OCI-LY7 (cell line): ENCODE data around the gene TNS2. TPM values are rescaled to one million over a fixed set of nuclear protein-coding genes. Genes with fewer than 3 reads are reported as not detected.

Experiments
- BruUV-seq: library from RNA; stranded (reverse); fragments of 400-500 nt; replicated peaks from 2 replicates; lab custom pipeline; 2021; lab: Mats Ljungman, UMichigan
- CTCF ChIA-PET: fragments of 300-600 bp; sonication (Branson Sonifier 250); formaldehyde crosslinking; loops from one replicate; lab custom pipeline; 2022; ENCODE audit warnings: antibody characterized with exemption; ENCODE audit not compliant: unreplicated experiment; lab: Charles Lee
- POLR2A ChIA-PET: fragments of 300-600 bp; sonication (Branson Sonifier 250); formaldehyde crosslinking; loops from one replicate; lab custom pipeline; 2022; ENCODE audit warnings: antibody characterized with exemption; lab: Charles Lee
- DNase-seq: peaks from one replicate; pipeline ENCODE4 v3.0.0-alpha.2; 2015; ENCODE audit warnings: low spot score
- H2AFZ ChIP-seq: fragments of 200-600 bp; sonication (generic), shearing (Covaris generic); 2 replicates; pipeline ENCODE4 v1.6.1; 2014; ENCODE audit warnings: mild to moderate bottlenecking, antibody characterized with exemption, low read length, moderate library complexity
- H3K27ac ChIP-seq: fragments of 200-600 bp; sonication (generic); 2 replicates; pipeline ENCODE4 v1.5.1; 2014; ENCODE audit warnings: mixed run types, low read depth, mild to moderate bottlenecking, moderate library complexity, low read length, inconsistent platforms; ENCODE audit not compliant: poor library complexity, severe bottlenecking
- H3K36me3 ChIP-seq: fragments of 200-600 bp; sonication (generic); 2 replicates; pipeline ENCODE4 v1.6.1; 2014; ENCODE audit warnings: mild to moderate bottlenecking, antibody characterized with exemption, low read length, moderate library complexity, mixed read lengths; ENCODE audit not compliant: insufficient read depth
- H3K4me1 ChIP-seq: fragments of 200-600 bp; sonication (generic); 2 replicates; pipeline ENCODE4 v1.5.1; 2014; ENCODE audit warnings: mild to moderate bottlenecking, low read length; ENCODE audit not compliant: insufficient read depth, poor library complexity, severe bottlenecking
- H3K4me2 ChIP-seq: fragments of 200-600 bp; sonication (generic); 2 replicates; pipeline ENCODE4 v1.6.1; 2014; ENCODE audit warnings: mild to moderate bottlenecking, low read length
- H3K4me3 ChIP-seq: fragments of 200-600 bp; sonication (generic); 2 replicates; pipeline ENCODE4 v1.5.1; 2014; ENCODE audit warnings: mild to moderate bottlenecking, low read depth, low read length; ENCODE audit not compliant: poor library complexity, severe bottlenecking
- H3K79me2 ChIP-seq: fragments of 200-600 bp; sonication (generic); 2 replicates; pipeline ENCODE4 v1.6.1; 2016; ENCODE audit warnings: low read depth, mild to moderate bottlenecking, low read length, moderate library complexity, mixed read lengths; ENCODE audit not compliant: insufficient read depth
- H3K9me2 ChIP-seq: fragments of 200-600 bp; sonication (generic); 2 replicates; pipeline ENCODE4 v1.6.1; 2016; ENCODE audit warnings: mild to moderate bottlenecking, low read length, mixed read lengths; ENCODE audit not compliant: insufficient read depth
- H3K9me3 ChIP-seq: fragments of 200-600 bp; sonication (generic); 2 replicates; pipeline ENCODE4 v1.6.1; 2014; ENCODE audit warnings: mild to moderate bottlenecking, mixed run types, low read length, mixed read lengths
- H4K20me1 ChIP-seq: fragments of 200-600 bp; sonication (generic); 2 replicates; pipeline ENCODE4 v1.6.1; 2014; ENCODE audit warnings: mild to moderate bottlenecking, antibody characterized with exemption, low read length, moderate library complexity, mixed read lengths; ENCODE audit not compliant: insufficient read depth
- CTCF ChIP-seq: fragments of 200-600 bp; sonication (generic); conservative IDR thresholded peaks from 2 replicates; pipeline ENCODE4 v1.5.1; 2014; ENCODE audit warnings: mild to moderate bottlenecking, antibody characterized with exemption, low read length, moderate library complexity, mixed read lengths
- EZH2phosphoT487 ChIP-seq: fragments of 200-600 bp; sonication (generic); IDR thresholded peaks from 2 replicates; pipeline ENCODE4 v1.6.1; 2018; ENCODE audit warnings: low read depth, borderline replicate concordance, mild to moderate bottlenecking, mixed run types, antibody characterized with exemption, low read length, moderate library complexity, mixed read lengths
- intact Hi-C: fragments of 100-400 bp; cut with micrococcal nuclease; formaldehyde crosslinking; loops from one replicate; pipeline ENCODE4 v1.10.0; 2022; ENCODE audit not compliant: unreplicated experiment
- total RNA-seq, 2 experiments: library from RNA; depleted of rRNA in 1 of 2; stranded (reverse); fragments of >200 nt in 1 of 2; shearing (Covaris generic) in 1 of 2; gene quantifications; 2 replicates each; pipeline ENCODE4 v1.2.3, GENCODE V29; 2014 to 2022

The TNS2 gene
- total RNA-seq, 2 experiments from 2014 or later, result 0.25 to 1.6 TPM

DNA sequence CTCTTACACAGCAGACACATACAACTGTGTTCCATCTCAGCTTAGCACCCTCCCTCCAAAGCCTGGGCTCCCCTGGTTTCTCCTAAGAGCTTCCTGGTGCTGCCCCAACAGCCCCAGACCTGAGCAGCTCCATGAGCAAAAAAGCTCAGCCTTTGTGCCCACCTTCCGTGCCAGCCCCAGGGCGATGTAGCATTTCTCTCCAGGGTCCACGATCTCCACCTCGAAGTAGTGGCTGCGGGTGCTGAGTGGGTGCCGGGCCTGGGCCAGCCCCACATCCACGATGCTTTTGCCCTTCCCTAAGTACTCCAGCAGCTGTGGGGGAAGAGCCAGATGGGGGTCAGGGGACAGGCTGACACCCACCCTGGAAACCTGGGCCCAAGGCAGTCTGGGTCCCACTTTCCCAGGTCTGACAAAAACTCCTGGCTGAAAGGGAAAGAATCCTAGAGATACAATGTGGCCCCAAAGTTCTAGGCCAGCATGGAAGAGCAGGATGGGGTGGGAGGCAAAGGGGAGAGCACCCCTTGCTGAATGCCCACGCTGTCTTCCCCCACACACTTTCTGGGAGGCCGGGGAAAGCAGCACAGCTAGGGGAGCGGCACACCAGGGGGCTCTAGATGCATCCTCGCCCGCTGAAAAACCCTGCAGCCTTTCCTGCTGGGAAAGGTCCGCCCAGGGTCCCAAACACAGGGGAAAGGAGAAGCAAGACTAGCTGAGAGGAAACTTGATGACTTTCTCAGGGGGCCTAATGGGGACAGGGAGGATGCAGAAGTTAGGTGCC, 18.3 kb downstream of the TNS2 start:
- Histone ChIP-seq H3K36me3 (peaks cover 24% of the 10 kb centered on the region; the same call in 1 of the 2 replicates), H3K9me2 (no peaks in the 10 kb centered on the region), H3K79me2 (no peaks in the 10 kb centered on the region), H4K20me1 (no peaks in the 10 kb centered on the region), H3K9me3 (no peaks in the 10 kb centered on the region), H3K4me3 (no peak overlapping the region), H3K4me2 (no peak overlapping the region), H3K4me1 (no peaks in the 10 kb centered on the region), H2AFZ (no peak overlapping the region), H3K27ac (no peak overlapping the region)
- DNase-seq, result no peak
- no peak for TF ChIP-seq EZH2phosphoT487
- intact Hi-C loops, result no loop called here
- POLR2A ChIA-PET, result interaction anchor here (0.5 to 1.0 kb wide), 2 partner anchors 34 to 200 kb away, joined by 3 read pairs; partner anchors contain the start of gene ESPL1
- no TSS peak for BruUV-seq
- CTCF ChIA-PET, result interaction anchor here (0.7 kb wide), 1 partner anchor 192 kb away, joined by 3 read pairs; no protein-coding TSS in a partner anchor

GRCh38 chr12:53068811-53069585, 19.1 kb downstream of the TNS2 start:
- no peaks in the 10 kb centered on the region for H3K9me2 ChIP-seq
- POLR2A ChIA-PET, result interaction anchor here (0.5 kb wide), 1 partner anchor 15 kb away, joined by 3 read pairs; no protein-coding TSS in a partner anchor
- H3K36me3 ChIP-seq, result peaks cover 27% of the 10 kb centered on the region
- BruUV-seq, result no TSS peak
- TF ChIP-seq EZH2phosphoT487 (no peak), CTCF (no peak)
- DNase-seq, result no peak
- H3K27ac ChIP-seq, result no peak overlapping the region
- H2AFZ ChIP-seq, result no peak overlapping the region
- H3K4me2 ChIP-seq, result no peak overlapping the region
- no peaks in the 10 kb centered on the region for H3K9me3 ChIP-seq
- H4K20me1 ChIP-seq, result no peaks in the 10 kb centered on the region
- CTCF ChIA-PET, result no interaction called here
- H3K79me2 ChIP-seq, result no peaks in the 10 kb centered on the region
- H3K4me1 ChIP-seq, result no peaks in the 10 kb centered on the region
- H3K4me3 ChIP-seq, result no peak overlapping the region
- intact Hi-C loops, result no loop called here

GRCh38 chr12:53069621-53070410, 20.0 kb downstream of the TNS2 start:
- Histone ChIP-seq H3K27ac (no peak overlapping the region), H2AFZ (no peak overlapping the region), H3K9me2 (no peaks in the 10 kb centered on the region), H3K9me3 (no peaks in the 10 kb centered on the region), H3K4me2 (no peak overlapping the region), H3K4me3 (no peak overlapping the region), H3K4me1 (no peaks in the 10 kb centered on the region), H4K20me1 (no peaks in the 10 kb centered on the region), H3K36me3 (peaks cover 35% of the 10 kb centered on the region), H3K79me2 (no peaks in the 10 kb centered on the region)
- BruUV-seq, result no TSS peak
- no peak for TF ChIP-seq CTCF
- TF ChIP-seq EZH2phosphoT487, result no peak
- POLR2A ChIA-PET, result interaction anchor here (1.0 kb wide), 1 partner anchor 9 kb away, joined by 4 read pairs; the partner anchor contains the start of gene SPRYD3
- DNase-seq, result no peak
- CTCF ChIA-PET, result no interaction called here
- intact Hi-C loops, result no loop called here
